Middle frontal gyrus (tissue), 1 donor: ENCODE results near the gene MYL12A.
A peak's percentile ranks its signal among the peaks of the same experiment; 100 is the strongest.
"Not testable (repeated sequence)": the region's sequence is repeated elsewhere in the genome, so short reads cannot be mapped to it uniquely, and the experiment has no call there.

ENCODE experiments used
- DNase-seq: peaks from one replicate; pipeline ENCODE4 v3.0.0-alpha.2; 2015; ENCODE audit warnings: low spot score; ENCODE audit errors: extremely low spot score

The MYL12A gene

DNA sequence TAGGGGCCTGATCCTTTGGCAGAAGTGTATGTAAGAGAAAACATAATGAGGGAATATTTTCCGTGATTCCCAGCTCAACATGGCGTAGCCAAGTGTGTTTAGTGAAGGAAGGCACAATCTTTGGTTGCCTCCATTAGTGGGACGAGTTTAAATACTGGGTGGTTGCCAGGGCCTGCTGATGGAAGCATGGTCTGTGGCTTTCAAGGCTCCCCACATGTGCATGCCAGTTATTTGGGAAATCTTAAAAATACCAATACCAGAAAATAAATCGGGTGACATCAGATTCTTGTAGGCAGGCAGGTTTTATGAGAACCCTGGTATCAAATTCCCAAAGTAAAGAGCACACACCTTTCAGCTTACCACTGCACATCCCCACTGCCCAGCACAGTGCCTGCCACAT is 7.1 kb downstream of the MYL12A start:
- DNase-seq = no peak

DNA sequence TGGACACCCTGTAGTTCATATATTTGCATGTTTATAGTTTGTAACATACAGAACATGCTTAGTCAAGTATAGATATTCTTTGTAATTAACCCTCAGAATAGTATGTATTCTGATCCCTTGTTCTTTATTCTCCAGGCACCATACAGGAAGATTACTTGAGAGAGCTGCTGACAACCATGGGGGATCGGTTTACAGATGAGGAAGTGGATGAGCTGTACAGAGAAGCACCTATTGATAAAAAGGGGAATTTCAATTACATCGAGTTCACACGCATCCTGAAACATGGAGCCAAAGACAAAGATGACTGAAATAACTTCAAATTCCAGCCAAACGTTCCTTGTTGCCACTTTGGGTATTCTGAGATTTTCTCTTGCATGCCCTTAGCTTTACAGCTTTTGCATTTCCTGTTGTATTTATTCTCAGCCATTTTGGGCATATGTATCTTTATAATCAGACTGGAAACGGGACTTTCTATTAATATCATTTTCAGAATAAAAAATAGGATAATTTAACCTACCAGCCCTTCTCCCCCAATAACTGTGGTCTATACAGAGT is 8.1 kb downstream of the MYL12A start:
- DNase-seq = no peak

DNA sequence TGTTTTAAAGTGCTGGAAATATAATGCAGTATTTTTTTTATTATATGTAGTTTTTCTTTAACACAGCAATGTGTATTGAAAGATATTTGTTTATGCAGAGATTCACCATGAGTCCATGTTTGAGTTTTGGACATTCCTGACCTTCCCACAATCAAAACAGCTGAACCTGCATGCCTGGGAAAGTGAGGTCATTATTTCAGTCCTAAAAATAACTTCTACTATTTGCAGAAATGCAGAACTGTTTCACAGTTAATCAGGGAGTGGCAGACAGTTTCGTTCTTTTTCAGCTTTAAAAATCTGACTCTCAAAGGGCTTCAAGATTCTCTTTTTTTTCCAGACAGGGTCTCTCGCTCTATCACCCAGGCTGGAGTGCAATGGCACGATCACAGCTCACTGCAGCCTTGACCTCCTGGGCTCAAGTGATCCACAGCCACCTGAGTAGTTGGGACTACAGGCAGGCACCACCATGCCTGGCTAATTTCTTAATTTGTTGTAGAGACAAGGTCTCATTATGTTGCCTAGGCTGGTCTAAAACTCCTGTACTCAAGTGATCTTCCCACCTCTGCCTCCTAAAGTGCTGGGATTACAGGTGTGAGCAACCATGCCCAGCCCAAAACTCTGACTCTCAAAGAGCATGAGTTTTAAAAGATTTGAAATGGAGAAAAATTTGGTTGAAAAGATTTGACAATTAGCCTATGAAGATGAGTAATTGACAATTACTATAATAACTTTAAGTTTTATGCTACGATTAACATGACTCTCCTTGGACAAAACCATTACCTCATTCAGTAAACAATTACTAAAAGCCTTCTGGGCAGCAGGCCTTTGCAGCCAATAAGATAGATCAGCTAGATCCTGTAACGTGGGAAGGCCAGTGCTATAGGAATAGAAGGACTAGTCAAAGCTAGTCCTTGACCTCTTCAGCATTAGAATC is 9.4 kb downstream of the MYL12A start:
- DNase-seq = no peak

DNA sequence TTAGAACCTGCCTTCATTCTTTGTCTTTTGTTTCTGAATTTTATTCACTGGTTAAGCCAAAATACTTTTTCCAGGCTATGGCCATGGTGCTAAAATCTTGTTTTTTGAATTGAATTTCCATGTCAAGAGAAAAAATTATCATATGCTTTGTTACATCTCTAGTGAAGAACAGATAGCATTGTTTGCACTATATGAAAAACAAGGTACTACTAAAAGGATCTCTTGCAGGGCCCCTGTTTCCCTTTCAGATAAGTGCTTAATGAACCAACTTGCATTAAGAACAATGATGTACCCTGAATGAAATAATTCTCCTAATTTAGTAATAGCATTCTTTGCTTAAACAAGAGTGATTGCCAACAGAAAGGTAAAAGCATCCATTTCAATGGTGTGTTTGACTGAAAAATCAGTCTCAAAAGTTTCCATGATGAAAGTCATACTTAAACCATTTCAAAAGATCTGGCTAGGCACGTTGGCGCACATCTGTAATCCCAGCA is 10.1 kb downstream of the MYL12A start:
- DNase-seq = no peak

DNA sequence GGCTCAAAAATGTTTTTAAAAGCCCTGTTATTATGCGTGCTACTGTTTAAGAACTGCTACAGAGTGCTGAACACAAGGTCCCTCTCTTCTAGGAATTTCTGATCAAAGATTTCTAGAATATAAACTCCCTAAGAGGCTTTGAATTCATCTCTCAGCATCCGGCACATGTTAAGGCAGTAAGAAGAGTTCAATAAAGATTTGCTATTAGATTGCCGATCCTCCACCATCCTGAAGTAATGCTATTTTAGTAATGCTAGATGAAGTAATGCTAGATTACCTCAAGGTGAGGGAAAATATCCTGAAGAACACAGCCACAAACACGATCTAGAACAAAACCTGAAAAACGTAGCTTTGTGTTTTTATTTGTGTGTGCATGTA is 13.4 kb downstream of the MYL12A start:
- no peak for DNase-seq

DNA sequence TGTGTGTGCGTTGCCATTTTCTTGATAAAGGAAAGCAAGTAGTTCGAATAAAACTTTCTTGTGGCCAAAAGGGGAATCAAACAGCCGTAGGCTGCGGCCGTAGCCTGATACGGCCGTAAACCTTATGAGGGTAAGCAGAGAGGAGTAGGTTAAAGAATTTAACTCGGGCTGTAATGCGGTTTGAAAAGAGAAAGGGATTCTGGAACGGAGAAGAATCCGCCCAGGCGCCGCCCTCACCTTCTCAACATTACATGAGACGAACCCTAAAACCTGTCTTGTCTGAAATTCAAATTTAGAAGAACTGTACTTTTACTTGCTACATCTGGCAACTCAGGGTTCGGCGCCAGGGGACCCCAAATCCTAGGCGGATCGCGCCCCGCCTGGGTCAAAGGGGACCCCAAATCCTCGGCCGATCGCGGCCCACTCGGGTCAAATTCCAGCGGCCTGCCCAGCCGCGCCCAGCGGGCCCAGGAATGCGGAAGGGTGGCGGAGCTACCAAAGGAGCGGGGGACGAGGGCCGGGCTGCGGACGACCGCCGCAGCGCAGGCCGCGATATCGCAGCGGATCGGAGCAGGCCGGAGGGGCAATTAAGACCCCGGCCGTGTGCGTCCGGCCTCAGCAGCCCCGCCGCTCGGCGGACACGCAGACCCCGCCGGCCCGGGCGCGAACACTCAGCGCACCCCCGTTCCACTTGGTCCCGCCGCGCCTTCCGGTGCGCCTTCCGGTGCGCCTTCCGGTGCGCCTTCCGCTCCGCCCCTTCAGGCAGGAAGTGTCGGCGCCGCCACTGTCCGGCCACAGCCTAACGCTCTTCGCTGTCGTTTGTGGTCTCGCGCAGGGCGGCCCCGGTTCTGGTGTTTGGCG is 14.0 kb downstream of the MYL12A start, which contains the start of gene MYL12B:
MYL12B (plus strand) TSS at position 761 of the 861 bp plus-strand sequence. CDS start 10,766 bp downstream, outside the sequence.
- DNase-seq = peak; percentile 58

DNA sequence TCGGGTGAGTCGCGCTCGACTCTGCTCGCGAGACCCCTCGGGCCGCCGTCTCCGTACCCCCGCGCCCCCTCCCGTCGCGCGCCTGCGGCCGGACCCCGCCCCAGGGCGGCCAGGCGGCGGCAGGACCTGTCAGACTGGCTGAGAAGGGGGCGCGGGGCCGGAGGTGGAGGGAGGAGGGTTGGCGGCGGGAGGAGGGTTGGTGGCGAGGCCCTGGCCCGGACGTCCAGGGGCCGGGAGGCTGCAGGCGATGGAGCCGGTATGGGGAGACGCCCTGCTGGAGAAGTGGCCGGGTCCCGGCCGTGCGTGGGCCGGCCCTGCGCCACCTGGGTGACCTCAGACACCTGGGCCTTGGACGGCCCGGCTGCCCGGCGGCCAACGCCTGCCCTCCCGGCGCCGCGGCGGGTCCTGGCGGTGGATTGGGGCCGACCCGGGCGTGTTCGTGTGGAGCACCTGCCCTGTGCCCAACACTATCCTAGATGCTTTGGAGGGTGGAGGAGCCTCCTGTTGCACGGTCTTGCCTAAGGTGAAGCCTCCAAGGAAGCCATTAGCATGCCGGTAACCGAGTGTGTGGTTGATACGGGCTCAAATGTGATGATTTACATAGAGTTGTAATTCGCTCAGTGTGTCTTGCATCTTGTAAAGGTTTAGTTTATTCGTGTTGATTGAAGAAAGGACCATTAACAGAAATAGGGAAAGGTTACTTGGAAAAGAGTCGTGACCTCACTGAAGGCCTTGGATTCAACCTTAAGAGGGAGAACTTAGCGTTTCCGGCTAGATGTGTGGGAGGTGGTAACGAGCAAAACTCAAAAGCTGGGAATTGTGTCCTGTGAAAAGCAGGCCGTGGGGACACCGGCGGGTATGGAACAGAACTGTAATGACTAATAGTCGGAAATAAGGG is 14.9 kb downstream of the MYL12A start:
- no peak for DNase-seq

DNA sequence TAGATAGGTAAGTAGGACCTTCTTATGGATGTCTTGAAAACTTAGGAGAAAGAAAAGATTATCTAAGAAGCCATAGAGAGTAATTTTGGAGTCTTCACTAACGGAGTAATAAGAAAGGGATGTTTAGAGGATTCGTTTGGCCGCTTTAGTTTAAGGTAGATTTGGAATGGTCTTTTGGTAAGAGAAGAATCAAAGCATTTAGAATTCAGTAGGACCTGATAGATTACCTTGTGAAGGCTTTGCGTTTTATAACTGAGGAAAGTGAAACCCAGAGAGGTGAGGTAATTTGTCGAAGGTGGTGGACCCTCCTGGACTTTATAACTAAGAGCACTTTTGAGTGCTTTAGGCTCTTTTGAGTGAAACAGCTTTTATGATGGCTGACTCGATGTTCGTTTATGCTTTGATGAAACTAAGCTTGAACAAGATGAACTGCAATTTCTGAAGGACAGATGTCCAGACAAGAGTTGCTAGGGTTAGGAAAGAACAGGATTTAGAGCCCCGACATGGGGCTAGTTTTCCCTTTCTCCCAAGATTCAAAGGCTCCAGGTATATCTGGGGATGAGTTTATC is 15.6 kb downstream of the MYL12A start:
- DNase-seq = no peak

DNA sequence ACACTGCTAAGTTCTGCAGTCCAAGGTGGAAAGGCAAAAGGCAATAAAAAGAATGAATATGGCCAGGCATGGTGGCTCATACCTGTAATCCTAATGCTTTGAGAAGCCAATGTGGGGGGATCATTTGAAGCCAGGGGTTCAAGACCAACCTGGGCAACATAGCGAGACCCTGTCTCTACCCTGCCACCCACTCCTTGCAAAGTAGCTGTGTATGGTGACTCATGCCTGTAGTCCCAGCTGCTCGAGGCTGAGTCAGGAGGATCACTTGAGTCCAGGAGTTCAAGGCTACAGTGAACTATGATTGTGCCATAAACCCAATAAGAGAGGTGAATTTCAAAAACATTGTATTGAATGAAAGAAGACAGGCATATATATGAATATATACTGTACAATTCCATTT is 16.8 kb downstream of the MYL12A start:
- DNase-seq = no peak

DNA sequence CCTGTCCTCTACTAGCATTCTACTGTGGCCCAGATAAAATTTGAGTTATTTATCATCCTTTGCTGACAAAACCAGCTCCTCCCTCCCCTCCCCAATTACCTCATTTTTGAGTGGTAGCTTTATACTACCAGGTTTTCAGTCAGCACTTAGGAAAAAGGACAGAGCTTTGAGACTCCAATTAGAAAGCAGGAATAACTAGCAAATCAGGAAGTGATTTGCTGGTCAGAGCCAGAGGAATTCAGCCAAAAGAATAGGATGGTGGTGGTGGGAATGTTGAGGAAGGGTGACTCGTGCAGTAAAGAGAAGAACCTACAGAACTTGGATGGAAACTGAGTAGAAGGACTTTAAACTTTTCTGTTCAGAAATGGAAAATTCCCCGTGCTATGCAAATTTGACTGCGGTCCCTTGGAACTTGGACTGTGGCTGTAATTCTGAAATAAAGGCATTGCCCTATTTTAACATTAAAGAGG is 18.0 kb downstream of the MYL12A start:
- no peak for DNase-seq

DNA sequence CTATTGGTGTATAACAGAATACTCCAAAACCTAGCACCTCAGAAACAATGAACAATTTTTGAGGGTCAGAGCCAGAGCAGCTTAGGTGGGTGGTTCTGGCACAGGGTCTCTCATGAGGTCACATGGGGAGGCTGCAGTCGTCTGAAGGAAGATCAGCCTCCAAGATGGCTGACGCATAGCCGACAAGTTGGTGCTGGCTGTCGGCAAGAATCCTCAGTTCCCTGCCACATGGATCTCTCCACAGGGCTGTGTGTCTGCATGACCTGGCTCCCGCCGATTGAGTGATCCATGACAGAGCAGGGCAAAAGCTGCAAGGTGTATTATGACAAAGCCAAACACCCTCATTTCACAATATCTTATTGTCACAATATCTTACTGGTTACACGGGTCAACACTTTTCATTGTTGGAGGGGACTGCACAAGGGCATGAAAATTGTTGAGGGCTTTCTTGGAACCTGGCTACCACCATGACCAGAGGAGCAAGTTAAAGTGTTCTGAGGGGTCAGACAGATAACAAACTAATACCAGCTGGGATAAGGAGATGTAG is 18.5 kb downstream of the MYL12A start:
- DNase-seq = no peak

DNA sequence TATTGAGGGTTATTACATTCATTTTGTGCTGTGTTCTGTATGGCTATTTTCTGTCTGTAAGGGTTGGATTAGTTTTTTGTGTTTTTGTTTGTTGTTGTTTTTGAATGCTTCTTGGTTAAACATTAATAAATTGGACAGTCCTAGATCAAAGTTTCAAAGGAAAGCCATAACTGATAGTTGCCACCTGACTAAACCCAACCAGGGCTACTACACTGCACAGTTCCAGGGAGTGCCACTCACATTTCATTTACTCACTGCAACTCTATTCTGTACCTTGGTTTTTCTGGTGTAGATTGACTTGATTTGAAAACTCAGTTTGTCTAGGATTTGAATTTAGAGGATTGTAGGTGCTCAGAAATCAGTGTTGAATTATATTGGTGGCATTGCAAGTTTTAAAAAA is 20.7 kb downstream of the MYL12A start:
- DNase-seq = no peak

DNA sequence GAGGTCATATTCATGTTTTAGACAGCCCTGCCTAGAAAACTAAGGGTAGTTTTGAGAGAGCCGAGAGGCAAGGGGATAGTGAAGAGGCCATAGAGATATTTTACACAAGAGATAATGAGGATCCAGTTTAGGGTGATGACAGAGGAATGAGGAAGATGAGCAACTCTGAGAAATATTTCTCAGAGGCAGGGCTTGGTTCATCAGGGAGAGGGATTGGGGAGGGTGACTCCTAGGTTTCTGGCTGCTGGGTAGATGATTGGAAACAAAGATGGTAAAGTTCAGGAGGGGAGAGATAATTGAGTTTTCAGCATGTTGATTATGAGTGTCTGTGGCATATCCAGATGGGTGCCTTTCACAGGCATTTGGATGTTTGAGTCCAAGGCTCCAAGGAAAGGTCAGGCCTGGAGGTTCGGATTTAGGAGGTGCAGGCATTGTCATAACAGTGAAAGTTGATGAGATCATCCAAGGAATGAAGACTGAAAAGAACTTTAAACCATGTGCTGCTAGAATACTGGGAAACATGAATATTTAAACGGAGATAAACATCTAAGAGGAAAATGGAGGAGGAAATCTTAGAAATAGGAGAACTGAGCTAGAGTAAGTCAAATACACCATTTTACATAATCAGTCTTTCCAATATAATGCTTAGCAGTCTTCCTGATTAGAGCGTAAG is 21.8 kb downstream of the MYL12A start:
- no peak for DNase-seq

DNA sequence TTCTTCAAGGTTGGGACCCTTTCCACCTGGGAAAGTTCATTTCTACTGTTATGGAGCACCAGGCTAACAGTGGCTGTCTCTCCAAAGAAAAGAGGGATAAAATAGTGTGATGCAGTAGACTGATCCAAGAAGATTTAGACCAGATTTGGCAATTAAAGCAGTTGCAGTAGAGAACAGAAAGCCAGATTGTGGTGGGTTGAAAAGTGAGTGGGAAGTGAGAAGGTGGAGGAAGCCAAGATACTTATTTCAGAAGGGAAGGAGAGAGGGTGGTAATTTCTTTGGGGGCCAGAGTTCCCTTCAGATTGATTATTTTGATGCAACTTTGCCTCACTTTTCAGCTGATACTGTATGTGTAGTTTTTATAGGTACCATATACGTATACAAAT is 22.3 kb downstream of the MYL12A start:
- no peak for DNase-seq

DNA sequence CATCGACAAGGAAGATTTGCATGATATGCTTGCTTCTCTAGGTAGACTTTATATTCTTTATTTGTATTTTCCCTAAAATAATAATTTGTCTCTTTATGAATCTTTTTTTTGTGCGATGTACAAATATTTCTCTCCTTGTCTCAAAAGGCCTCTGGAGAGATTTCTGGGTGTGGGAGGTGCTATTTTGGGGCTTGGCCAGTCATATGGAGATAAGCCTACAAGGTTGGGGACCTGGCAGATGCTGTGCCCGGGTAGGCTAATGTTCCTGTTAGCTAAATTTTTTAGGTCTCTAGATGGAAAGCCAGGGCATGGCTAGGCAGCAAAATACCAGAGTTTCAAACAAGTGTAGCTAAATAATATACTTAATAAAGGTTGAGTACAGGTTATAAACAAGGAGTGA is 25.4 kb downstream of the MYL12A start:
- DNase-seq = no peak

DNA sequence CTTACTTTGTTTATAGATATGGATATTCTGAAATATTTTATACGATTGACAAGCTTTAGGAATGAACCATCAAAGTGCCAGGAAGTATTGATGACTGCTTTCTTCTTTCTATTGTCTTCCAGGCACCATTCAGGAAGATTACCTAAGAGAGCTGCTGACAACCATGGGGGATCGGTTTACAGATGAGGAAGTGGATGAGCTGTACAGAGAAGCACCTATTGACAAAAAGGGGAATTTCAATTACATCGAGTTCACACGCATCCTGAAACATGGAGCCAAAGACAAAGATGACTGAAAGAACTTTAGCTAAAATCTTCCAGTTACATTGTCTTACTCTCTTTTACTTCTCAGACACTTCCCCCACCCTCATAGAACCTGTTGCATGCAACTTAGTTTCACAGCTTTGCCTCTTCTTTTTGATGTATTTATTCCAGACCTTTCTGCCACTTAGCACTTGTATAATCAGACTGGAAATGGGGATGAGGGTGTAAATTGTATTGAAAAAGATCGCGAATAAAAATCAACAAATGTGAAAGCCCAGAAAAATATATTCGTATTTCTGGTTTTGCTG is 30.1 kb downstream of the MYL12A start:
- DNase-seq = not testable (repeated sequence)

DNA sequence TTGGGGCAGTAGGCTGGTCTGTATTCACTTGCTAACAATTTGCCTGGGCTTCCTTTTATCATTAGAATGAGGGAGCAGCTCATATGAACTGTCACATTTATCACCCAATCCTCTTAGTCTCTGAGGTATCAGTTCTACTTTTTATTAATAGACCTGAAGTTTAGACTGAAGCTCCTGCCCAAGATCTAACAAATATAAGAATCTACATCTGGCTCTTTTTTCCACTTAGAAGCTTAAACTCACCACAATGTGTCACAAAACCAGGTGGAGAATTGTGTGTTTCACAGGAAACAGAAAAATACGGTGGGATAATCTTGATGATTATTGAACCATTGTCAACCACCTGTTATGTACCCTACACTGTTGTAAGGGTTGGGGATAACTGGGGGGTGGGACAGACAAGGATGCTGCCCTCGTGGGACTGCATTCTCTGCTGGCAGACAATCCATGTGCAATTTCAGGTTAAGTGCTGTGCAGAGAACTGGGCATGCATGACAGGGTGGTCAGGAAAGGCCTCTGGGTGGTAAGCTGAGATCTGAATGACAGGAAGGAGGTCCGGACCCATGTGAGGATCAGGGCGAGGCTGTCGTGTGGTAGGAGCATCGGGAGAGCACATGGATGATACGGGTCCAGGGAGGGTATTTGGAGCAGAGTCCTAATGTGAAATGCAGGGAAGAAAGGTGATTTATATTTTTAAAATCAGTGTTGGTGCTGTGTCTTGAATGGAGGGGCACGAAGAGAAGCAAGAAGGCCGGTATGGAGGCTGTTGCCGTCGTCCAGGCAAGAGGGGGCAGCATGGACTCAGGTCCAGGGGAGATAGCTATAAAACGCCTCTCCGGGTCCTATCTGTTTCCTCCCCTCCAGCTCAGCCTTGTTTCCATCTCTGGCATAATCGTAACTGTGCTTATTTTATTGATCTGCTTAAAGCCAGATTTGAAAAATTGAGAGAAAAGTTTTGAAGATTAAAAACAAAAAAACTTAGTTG is 31.9 kb downstream of the MYL12A start:
- DNase-seq = no peak
